Hippocampal formation (tissue), 2 donors: ENCODE data around the gene EI24.

Source experiments
- DNase-seq, 2 donors: peaks; one replicate each; lab custom pipeline; 2025; lab: John Stamatoyannopoulos, UW

Gene EI24

GRCh38 chr11:125579811-125580210, 10.5 kb downstream of the EI24 start:
- DNase-seq: no peak

DNA sequence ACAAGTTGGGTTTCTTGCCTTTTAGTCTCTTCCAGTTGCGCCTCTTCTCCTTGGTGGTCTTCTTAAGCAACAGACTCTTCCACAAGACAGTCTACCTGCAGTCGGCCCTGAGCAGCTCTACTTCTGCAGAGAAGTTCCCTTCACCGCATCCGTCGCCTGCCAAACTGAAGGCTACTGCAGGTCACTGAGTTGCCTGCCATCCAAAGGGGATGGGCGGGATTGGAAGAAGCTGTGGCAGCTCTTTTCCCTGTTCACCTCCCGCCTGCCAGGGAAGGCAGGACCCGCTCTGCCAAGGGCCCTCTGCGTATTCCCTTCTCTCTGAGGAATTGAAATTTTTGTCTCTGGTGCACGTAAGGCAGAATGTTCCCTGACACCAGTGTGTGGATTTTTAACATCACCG, 14.2 kb downstream of the EI24 start:
- DNase-seq: peak in 1 of 2 donors; percentile 15

- no peak for DNase-seq
Observed at GRCh38 chr11:125585487-125585886, 16.2 kb downstream of the EI24 start.

DNA sequence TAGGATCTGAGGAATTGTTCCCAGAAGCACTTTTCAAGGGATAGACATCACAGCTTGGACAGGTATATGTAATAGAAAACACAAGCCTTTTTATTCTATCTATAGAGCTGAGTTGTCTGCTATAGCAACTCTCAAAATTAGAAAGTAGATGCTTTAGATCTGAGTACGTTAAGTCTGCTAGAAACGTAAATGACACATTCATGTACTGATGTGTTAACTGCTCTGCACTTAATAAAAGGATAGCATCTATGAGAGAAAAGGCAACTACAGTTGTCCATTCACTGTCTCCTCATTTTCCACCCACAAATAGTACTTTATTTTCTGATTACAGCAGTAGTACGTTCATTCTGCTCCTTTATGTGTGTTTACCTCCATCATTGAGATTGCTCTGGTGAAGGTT, 17.3 kb downstream of the EI24 start:
- no peak for DNase-seq

DNA sequence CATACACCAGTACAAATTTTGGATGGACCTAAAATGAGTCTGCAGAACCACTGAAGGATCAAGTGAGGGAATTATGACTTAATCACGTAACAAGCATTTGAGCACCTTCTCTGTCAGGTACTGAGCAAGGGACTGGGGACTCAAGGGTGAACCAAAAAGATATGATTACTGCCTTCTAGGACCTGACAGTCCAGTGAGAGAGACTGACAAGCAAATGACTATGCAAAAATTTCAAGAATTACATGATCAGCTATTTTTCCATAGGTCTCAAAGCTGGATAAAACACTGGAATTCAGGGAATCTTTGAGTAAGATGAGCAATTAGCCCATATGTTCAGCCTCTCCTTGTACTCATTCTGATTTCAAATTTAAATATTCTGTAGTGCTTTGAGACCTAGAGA, 18.2 kb downstream of the EI24 start:
- no peak for DNase-seq

DNA sequence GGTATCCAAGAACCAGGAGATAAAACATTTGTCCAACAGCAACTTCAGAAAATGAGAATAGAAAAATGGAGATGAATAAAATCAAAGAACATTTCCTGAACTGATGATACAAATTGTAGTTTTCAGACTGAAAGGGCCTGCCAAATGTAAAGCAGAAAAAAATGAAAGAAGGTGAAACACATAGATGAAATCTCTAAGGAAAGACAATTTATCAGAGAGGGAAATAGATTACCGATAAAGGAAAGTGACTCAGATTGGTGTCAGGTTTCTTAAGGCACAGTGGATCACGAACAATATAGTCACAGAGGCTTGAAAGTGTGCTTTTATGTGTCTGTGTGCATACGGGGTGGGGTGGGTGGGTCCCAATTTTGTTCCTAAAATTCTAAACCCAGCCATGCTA, 19.2 kb downstream of the EI24 start:
- DNase-seq: no peak

GRCh38 chr11:125591649-125592304, 22.5 kb downstream of the EI24 start:
- DNase-seq: peak in 1 of 2 donors; percentile 39

GRCh38 chr11:125592305-125593113, 23.2 kb downstream of the EI24 start, which contains the start of gene STT3A:
STT3A (plus strand) TSS chr11:125592852; CDS start chr11:125595916, 3,064 bp downstream.
- peak; percentile 100 for DNase-seq

- DNase-seq: no peak
Observed at GRCh38 chr11:125593114-125593820, 24.0 kb downstream of the EI24 start.

DNA sequence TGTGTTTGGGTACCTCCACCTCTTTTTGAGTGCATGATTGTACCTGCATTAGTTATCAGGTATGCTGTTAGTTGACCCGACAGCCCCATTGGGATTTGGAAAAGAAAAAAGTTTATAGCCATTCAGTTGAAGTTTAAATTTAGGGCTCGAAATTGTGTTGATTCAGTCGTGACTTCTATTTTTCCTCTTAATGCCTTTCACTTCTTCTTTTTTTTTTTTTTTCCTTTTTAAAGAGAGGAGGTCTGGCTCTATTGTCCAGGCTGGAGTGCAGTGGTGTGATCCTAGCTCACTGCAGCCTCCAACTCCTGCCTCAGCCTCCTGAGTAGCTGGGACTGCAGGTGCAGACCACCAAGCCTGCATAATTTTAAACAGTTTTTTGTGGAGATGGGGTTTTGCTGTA, 25.7 kb downstream of the EI24 start:
- no peak for DNase-seq

GRCh38 chr11:125600663-125601062, 31.4 kb downstream of the EI24 start:
- no peak for DNase-seq

DNA sequence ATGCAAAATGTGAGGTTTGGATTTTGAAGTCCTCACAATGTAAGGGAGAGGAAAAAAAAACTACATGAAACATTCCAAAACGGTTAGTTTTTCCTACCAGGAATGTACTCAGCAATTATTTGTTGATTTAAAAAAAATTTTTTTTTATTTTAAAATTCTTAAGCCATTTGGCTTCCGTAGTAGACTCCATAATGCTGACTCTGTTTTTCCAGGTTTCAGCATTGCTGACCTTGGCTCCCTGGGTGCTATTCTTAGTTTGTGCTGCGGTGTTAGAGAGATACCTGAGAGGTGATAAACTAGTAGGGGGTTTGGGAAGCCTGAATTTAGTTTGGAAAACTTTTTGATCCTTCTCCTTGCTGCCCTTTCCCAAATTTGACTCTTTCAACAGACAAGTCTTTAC, 33.9 kb downstream of the EI24 start:
- DNase-seq: no peak

- DNase-seq: no peak
Observed at GRCh38 chr11:125605417-125605816, 36.1 kb downstream of the EI24 start.

GRCh38 chr11:125609545-125609944, 40.3 kb downstream of the EI24 start:
- DNase-seq: no peak

DNA sequence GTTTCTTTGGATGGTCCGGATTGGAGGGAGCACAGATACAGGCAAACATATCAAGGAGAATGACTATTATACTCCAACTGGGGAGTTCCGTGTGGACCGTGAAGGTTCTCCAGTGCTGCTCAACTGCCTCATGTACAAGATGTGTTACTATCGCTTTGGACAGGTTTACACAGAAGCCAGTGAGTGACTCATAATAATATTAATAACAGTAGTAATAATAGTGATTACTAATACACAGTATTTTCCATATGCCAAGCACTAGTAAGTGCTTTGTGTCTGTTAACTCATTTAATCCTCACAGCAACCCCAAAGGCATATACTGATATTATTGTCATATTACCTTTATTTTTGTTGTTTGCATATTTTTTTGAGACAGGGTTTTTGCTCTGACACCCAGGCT, 49.1 kb downstream of the EI24 start:
- no peak for DNase-seq

- no peak for DNase-seq
Observed at GRCh38 chr11:125621995-125622394, 52.7 kb downstream of the EI24 start.

DNA sequence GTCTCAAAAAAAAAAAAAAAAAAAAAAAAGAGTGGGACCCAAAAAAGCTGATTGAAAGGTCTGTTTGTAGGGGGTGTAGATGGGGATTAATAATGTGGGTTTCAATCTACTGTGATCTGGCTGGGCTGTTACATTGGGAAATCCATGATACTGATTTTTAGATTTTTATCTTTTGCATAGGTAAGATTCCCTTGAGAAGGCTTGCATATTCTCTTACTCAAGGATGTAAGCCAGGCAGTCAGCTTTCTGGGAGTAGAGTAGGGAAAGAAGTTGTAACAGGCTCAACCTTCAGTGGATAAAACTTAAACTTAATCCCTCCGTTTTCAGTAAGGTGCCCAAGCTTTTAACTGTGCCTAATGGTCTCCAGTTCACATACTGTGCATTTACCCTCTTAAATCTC, 53.8 kb downstream of the EI24 start:
- no peak for DNase-seq

DNA sequence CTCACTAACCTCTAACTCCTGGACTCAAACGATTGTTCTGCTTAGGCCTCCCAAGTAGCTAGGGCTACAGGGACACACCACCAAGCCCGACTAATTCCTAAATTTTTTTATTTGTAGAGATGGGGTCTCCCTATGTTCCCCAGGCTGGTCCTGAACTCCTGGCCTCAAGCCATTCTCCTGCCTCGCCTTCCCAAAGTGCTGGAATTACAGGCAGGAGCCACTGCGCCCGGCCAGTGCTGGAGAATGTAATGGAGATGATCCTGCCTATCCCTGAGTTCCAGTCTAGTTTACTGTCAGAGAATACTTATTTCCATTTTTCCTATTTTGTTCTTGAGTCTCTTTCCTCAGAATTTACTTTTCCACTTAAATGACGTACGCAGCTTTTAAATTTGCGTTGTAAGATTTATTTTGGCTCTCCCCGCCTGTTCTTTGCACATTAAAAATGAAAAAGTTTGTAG, 55.5 kb downstream of the EI24 start, which contains the start of gene CHEK1:
Gene CHEK1 (plus strand): TSS at position 408 of the 458 bp plus-strand sequence. CDS start 1,606 bp downstream, outside the sequence.
- no peak for DNase-seq

DNA sequence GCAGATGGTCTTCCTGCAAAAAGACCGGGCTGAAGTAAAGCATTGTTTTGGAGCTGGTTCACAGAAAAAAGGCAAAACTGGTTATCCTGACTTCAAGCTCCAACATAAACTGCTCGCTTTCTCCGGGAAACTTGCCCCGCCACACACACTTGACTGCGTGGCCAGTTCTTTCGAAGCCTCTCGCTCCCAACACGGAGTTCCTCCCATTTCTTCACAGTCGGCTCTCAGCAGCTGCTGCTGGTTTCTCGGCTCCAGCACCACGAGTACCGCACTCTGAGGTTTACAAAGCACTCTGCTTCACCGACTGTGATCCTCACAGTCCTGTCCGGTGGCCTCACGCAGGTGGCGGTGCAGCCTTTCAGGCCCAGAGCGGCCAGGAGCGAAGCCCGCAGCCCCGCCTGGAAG, 56.0 kb downstream of the EI24 start:
- no peak for DNase-seq

- DNase-seq: peak; percentile 85
Observed at GRCh38 chr11:125625630-125626287, 56.5 kb downstream of the EI24 start.

DNA sequence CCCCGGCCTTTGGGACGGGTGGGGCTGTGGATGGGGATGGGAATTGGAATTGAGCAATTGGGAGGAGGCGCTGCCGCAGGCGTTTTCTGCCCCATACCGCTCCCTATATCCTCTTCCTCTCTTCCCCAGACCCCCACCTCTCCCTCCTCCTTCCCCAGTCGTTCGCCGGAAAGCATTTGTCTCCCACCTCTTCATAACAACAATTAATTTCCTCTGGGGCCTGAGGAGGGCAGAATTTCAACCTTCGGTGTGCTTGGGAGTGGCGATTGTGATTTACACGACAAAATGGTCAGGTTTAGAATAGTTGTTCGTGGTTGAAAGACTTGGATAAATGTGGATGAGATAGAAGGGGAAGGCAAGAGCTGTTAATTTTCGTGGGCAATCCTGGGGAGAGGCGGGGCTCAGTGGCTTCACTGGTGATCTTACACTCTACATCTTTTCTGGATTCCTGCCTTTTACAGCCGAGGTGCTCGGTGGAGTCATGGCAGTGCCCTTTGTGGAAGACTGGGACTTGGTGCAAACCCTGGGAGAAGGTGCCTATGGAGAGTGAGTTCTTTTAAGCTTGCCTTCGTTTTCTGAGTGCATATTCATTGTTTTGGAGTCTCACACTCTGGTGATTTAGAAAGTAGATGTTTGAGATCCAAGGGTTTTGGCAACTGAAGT, 57.1 kb downstream of the EI24 start:
- DNase-seq: no peak
